Measurements from ENCODE around the gene RSL24D1.

Gene RSL24D1

GRCh38 chr15:55196458-55197361, at the start of gene RSL24D1:
Gene RSL24D1 (minus strand): TSS chr15:55196941. CDS start chr15:55196890, 51 bp downstream.
- peak; percentile 93 to 95 for DNase-seq

GRCh38 chr15:55245059-55245458, 48.3 kb upstream of the RSL24D1 start:
- DNase-seq = no peak

GRCh38 chr15:55241891-55242290, 45.1 kb upstream of the RSL24D1 start:
- no peak for DNase-seq

GRCh38 chr15:55241186-55241585, 44.4 kb upstream of the RSL24D1 start:
- DNase-seq = no peak

GRCh38 chr15:55240125-55240760, 43.5 kb upstream of the RSL24D1 start:
- no peak for DNase-seq

- DNase-seq = no peak
Measured at GRCh38 chr15:55239440-55240124, 42.8 kb upstream of the RSL24D1 start.

GRCh38 chr15:55238877-55239276, 42.1 kb upstream of the RSL24D1 start:
- DNase-seq = no peak

- no peak for DNase-seq
Measured at GRCh38 chr15:55237219-55238130, 40.7 kb upstream of the RSL24D1 start.

GRCh38 chr15:55235546-55236036, 38.9 kb upstream of the RSL24D1 start:
- DNase-seq = no peak

- no peak for DNase-seq
Measured at GRCh38 chr15:55234800-55235104, 38.0 kb upstream of the RSL24D1 start.

- no peak for DNase-seq
Measured at GRCh38 chr15:55234104-55234799, 37.5 kb upstream of the RSL24D1 start.

GRCh38 chr15:55231455-55231854, 34.7 kb upstream of the RSL24D1 start:
- no peak for DNase-seq

GRCh38 chr15:55230953-55231352, 34.2 kb upstream of the RSL24D1 start:
- no peak for DNase-seq

GRCh38 chr15:55230051-55230670, 33.4 kb upstream of the RSL24D1 start:
- no peak for DNase-seq

GRCh38 chr15:55226127-55226526, 29.4 kb upstream of the RSL24D1 start:
- DNase-seq = no peak

- DNase-seq = no peak
Measured at GRCh38 chr15:55224892-55225291, 28.2 kb upstream of the RSL24D1 start.

GRCh38 chr15:55222588-55222987, 25.8 kb upstream of the RSL24D1 start:
- no peak for DNase-seq

GRCh38 chr15:55221090-55222011, 24.6 kb upstream of the RSL24D1 start:
- peak in 1 of 2 donors; percentile 3 for DNase-seq

- DNase-seq = no peak
Measured at GRCh38 chr15:55220606-55221005, 23.9 kb upstream of the RSL24D1 start.

GRCh38 chr15:55218056-55218455, 21.3 kb upstream of the RSL24D1 start:
- no peak for DNase-seq

All from hippocampal formation (tissue), 2 donors.